Inflammatory macrophage treated with lipopolysaccharide for 4 hours (primary cell): Measurements from ENCODE around the gene PLOD2.
A peak's percentile ranks its signal among the peaks of the same experiment; 100 is the strongest.

Experiments
- DNase-seq: peaks from one replicate; pipeline ENCODE4 v3.0.0-alpha.2; 2020

PLOD2 gene

GRCh38 chr3:146092230-146092629, 68.8 kb downstream of the PLOD2 start:
- no peak for DNase-seq

- no peak for DNase-seq
These were observed 69.6 kb downstream of the PLOD2 start for GRCh38 chr3:146091397-146091796.

- no peak for DNase-seq
These were observed 70.5 kb downstream of the PLOD2 start for GRCh38 chr3:146090521-146090920.

GRCh38 chr3:146088840-146089239, 72.1 kb downstream of the PLOD2 start:
- no peak for DNase-seq

- no peak for DNase-seq
These were observed 73.9 kb downstream of the PLOD2 start for GRCh38 chr3:146087116-146087515.

- no peak for DNase-seq
These were observed 74.8 kb downstream of the PLOD2 start for GRCh38 chr3:146086211-146086610.

- DNase-seq: no peak
These were observed 75.3 kb downstream of the PLOD2 start for GRCh38 chr3:146085678-146086077.

- DNase-seq: no peak
These were observed 80.4 kb downstream of the PLOD2 start for GRCh38 chr3:146080578-146080977.

GRCh38 chr3:146078031-146078430, 83.0 kb downstream of the PLOD2 start:
- DNase-seq: no peak

GRCh38 chr3:146077181-146077580, 83.8 kb downstream of the PLOD2 start:
- DNase-seq: no peak

- no peak for DNase-seq
These were observed 88.2 kb downstream of the PLOD2 start for GRCh38 chr3:146072824-146073223.

GRCh38 chr3:146072061-146072460, 88.9 kb downstream of the PLOD2 start:
- DNase-seq: no peak

GRCh38 chr3:146071632-146072031, 89.4 kb downstream of the PLOD2 start:
- DNase-seq: no peak

GRCh38 chr3:146067048-146067447, 93.9 kb downstream of the PLOD2 start:
- DNase-seq: no peak

- peak; percentile 51 for DNase-seq
These were observed 95.4 kb downstream of the PLOD2 start for GRCh38 chr3:146065573-146066006.

GRCh38 chr3:146058241-146058640, 102.7 kb downstream of the PLOD2 start:
- no peak for DNase-seq

- DNase-seq: no peak
These were observed 108.1 kb downstream of the PLOD2 start for GRCh38 chr3:146052791-146053310.

- DNase-seq: no peak
These were observed 108.8 kb downstream of the PLOD2 start for GRCh38 chr3:146052056-146052790.

GRCh38 chr3:146050691-146051090, 110.3 kb downstream of the PLOD2 start:
- DNase-seq: no peak

- DNase-seq: no peak
These were observed 113.5 kb downstream of the PLOD2 start for GRCh38 chr3:146047485-146047884.

GRCh38 chr3:146044046-146044445, 116.9 kb downstream of the PLOD2 start:
- no peak for DNase-seq

- DNase-seq: no peak
These were observed 120.4 kb downstream of the PLOD2 start for GRCh38 chr3:146040630-146041029.

GRCh38 chr3:146037697-146038096, 123.3 kb downstream of the PLOD2 start:
- DNase-seq: peak; percentile 5

GRCh38 chr3:146036281-146036680, 124.7 kb downstream of the PLOD2 start:
- no peak for DNase-seq

- DNase-seq: no peak
These were observed 125.6 kb downstream of the PLOD2 start for GRCh38 chr3:146035366-146035765.
